HG02678 (cell line): ENCODE data around the gene FAM228B.
"Not testable (repeated sequence)": the region's sequence is repeated elsewhere in the genome, so short reads cannot be mapped to it uniquely, and the experiment has no call there.

Experiments used
- ATAC-seq: cut with Tn5 transposase; IDR thresholded peaks from one replicate; pipeline ENCODE4 v1.9.1; 2021; ENCODE audit warnings: mild to moderate bottlenecking, moderate library complexity; ENCODE audit not compliant: unreplicated experiment

The FAM228B gene

DNA sequence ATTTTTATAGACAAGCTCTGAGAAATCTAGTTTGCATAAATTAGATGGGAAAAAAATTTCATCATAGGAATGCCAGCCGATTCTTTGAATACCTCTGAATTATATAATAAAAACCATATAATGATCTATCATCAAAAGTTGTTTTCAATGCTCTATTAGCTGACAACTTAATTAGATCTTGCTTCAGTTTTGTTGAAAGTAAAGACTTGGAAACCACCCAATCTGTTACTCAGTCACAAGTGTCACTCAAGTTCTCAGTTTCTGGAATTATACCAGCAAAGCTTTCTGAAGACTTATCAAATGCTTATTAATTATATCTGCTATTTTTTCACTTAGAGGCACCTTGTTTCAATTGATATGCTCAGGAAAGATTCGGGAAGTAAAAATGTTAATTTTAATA, 21.3 kb upstream of the FAM228B start:
- ATAC-seq, result no peak

DNA sequence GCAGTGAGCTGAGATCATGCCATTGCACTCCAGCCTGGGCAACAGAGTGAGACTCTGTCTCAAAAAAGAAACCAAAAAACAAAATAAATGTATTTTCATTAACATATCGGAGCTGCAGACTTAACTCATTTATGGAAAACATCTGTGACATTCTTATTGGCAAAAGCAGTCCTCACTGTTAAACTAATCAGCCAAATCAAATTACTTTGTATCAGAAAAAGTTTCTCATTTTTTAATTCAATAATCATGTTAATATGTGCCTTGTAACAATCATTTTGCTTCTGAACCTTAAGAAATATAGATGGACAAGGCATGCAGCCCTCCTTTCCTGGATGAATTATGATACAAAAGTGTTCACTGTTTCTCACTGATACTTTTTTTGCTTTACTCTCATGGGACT, 20.6 kb upstream of the FAM228B start:
- ATAC-seq, result no peak

DNA sequence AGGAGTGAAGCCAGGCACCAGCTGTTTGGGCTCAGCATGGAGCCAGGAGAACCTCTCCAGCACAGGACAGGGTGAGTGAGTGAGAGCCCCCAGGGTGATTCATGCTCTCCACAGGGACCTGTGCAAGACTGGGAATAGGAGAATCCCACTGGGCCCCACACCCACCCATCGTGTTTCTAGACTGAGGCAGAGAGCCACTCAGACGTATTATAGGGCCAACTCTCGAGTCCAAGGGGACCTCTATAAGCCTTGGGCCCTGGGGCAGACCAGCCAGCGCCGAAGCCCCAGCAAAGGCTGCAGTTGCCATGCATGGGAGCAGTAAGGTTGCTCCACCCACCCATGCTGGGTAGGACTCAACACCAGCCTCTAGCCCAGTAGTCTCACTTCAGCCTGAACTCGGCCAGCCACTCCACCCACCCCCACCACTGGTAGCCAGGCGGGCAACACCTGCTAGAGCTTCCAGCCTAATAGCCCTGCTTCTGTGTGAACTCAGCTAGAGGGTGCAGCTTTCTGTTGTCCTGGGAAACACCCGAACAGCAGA, 19.1 kb upstream of the FAM228B start:
- no peak for ATAC-seq

DNA sequence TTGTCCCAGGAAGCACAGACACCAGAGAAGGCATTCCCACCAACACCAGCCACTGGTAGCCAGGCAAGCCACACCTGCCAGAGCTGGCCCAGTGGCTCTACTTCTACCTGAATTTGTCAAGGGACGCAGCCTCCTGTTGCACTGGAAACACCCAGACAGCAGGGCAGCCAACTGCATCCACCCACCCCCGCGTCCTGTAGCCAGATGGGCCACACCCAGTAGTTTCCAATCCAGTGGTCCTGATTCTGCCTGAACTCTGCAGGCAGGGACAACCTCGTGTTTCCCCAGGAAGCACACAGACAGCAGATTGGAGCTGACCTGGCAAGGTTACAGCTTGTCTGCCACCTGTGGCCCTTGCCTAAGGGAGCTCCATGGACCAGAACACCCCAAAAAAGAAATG, 18.4 kb upstream of the FAM228B start:
- ATAC-seq, result no peak

DNA sequence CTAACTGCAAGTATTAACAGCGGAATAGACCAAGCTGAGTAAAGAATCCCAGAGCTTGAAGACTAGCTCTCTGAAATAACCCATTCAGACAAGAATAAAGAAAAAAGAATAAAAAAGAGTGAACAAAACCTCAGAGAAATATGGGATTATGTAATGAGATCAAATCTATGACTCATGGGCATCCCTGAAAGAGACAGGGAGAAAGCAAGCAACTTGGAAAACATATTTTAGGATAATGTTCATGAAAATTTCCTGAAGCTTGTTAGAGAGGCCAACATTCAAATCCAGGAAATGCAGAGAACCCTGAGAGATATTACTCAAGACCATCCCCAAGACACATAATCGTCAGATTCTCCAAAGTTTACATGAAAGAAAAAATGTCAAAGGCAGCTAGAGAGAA, 17.5 kb upstream of the FAM228B start:
- ATAC-seq, result no peak

DNA sequence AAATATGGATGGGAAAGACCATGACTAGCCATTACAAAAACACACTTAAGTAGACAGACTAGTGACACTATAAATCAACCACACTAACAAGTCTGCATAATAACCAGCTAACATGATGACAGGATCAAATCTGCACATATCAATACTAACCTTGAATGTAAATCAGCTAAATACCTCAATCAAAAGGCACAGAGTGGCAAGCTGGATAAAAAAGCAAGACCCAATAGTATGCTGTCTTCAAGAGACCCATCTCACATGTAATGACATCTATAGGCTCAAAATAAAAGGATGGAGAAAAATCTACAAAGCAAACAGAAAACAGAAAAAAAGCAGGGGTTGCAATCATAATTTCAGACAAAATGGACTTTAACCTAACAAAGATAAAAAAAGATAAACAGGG, 16.5 kb upstream of the FAM228B start:
- no peak for ATAC-seq

DNA sequence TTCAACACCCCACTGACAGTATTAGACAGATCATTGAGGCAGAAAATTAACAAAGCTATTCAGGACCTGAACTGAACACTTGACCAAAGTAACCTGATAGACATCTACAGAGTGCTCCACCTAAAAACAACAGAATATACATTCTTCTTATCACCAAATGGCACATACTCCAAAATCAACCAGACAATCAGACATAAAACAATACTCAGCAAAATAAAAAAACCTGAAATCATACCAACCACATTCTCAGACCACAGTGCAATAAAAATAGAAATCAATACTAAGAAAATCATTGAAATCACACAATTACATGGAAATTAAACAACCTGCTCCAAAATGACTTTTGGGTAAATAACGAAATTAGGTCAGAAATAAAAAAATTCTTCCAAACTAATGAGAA, 15.9 kb upstream of the FAM228B start:
- ATAC-seq, result no peak

DNA sequence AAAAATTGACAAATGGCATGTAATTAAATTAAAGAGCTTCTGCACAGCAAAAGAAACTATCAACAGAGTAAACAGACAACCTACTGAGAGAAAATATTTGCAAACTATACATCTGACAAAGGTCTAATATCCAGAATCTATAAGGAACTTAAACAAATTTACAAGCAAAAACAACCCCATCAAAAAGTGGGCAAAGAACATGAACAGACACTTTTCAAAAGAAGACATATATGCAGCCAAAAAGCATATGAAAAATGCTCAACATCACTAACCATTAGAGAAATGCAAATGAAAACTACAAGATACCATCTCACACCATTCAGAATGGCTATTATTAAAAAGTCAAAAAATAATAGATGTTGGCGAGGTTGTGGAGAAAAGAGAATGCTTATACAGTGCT, 13.8 kb upstream of the FAM228B start:
- not testable (repeated sequence) for ATAC-seq

DNA sequence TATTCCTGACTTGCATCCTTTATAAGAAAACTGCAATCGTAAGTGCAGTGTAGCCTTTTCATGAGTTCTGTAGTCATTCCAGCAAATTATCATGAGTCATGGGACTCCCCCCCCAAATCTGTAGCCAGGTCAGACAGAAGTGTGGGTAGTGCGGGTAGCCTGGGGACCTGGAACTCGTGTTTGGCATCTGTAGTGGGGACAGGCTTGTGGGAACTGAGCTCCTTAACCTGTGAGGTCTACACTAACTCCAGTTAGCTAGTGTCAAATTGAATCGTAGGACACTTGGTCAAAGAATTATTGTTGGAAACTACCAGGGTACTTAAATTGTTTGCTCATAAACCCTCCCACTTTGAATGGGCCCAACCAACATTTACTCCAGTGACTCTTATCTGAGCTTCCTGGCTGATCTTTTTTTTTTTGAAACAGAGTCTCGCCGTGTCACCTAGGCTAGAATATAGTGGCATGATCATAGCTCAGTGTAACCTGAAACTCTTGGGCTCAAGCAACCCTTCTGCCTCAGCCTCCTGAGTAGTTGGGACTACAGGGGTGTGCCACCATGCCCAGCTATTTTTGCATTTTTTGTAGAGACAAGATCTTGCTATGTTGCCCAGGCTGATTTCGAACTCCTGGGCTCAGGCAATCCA, 12.5 kb upstream of the FAM228B start:
- ATAC-seq, result no peak

DNA sequence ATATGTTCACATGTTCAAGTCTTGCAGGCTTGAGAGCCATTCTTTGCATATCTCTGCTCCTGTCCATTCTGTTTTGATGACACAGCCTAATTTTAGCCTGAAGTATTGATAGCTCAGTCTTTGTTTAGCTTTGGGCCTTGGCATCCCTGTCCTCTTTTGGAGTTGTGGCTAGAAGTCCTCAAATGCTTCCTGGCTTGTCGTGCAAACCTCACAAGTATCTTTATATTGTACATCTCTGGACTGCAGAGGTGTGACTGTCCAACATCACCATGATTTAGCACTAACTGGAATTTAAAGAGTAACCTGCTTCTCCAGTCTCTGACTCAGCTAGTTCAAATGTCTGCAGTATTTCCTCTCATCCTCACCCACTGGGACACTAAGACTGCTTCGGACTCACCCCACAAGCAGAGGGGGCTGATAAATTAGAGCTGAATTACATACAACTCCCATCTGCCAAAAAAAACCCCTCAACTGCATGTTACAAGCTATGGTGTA, 11.8 kb upstream of the FAM228B start:
- ATAC-seq, result no peak

DNA sequence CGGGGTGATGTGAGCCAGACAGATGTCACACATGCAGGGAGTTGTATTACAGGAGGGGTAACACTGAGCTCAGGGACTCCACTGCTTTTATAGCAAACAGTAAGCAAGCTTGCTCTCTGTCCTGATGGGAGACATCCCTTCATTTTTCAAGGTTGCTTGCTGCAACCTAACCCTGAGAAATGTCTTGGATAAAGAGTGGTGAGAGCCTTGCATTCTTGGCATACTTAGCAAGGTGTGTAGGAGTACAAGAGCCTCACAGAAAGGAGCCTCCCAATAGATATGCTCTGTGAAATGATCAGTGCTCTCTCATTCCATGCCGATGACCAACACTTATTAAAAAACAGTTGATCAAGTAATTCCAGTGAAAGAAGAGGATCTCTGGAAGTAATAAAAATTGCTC, 8.2 kb upstream of the FAM228B start:
- no peak for ATAC-seq

DNA sequence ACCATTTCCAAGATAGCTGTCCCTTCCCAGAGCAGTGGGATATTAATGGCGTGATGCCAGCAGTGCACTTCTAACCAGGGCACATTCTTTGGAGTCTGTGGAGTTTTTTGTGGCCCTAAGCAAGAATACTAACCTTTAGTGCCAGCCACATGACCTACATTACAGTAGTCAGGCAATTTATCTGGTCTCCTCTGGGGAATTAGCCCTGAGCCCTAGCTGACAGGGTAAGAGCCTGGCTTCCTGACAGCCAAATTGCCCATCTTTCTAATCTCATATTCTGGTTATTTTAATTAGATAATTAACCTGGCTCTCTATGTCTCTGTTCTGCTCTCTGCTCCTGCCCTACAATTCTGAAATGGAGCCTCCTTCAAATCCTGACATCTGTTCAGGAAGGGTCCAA, 5.4 kb upstream of the FAM228B start:
- no peak for ATAC-seq

DNA sequence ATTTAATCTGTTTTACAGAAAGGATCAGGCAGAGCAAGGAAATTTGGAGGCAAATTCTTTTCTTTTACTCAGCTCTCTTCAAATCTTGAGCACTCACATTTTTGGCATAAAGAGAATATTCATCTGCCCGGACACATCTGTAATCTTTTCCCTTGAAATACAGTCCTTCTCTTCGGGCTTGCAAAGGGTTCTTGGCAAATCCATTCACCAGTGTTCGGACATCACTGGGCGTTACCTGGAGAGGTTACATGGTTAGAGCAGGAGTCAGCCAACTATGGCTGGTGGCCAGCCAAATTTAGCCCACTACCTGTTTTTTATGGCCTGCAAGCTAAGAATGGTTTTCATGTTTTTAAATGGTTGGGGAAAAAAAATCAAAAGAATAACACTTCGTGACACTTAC, 2.2 kb upstream of the FAM228B start:
- ATAC-seq, result no peak

DNA sequence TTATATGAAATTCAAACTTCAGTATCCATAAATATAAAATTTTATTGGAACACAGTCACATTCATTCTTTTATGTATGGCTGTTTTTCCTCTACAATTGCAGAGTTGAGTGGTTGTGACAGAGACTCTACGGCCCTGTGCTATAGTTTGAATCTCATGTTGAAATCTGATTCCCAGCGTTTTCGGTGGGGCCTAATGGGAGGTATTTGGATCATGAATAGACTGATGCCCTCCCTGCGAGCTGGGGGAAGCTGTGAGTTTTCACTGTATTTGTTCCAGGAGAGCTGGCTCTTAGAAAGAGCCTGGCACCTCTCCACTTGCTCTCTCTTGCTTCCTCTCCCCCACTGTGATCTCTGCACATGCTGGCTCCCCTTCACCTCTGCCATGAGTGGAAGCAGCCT, 1.8 kb upstream of the FAM228B start:
- ATAC-seq, result no peak

DNA sequence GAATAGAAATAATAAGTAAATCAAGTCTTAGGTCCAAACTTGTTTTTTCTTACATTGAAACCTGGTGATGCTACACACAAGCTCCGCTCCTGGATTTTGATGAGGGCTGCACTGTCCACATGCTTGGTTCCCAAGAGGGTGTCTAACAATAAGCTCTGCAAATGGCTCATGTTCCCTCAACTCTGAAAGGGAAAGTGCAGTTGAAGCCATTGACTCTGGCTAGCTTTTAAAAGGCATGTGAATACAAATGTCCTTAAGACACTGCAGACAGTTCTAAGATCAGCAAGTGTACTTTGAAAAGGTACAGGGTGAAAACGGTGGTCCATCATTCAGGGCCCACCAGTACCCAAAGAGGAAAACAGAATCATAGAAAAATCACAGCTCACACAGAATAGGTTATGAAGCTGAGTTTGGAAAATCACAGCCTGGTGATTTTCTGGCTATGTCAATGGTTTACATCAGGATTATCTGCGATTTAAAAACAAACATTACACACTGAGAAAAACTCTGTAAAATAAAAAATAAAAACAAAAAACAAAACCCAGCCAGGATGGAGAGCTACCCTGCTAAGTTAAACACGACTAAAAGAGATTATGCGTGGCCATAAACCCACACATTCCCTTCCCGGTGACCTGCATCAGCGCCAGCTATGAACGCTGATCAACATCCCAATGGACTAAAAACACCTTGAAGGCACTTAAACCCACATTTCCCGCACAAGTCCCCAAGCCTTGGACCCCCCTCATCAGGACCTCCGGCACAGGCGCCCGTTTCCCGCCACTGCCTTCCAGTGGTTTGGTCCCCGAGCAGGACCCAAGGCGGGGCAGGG, 689 bp upstream of the FAM228B start:
- no peak for ATAC-seq

DNA sequence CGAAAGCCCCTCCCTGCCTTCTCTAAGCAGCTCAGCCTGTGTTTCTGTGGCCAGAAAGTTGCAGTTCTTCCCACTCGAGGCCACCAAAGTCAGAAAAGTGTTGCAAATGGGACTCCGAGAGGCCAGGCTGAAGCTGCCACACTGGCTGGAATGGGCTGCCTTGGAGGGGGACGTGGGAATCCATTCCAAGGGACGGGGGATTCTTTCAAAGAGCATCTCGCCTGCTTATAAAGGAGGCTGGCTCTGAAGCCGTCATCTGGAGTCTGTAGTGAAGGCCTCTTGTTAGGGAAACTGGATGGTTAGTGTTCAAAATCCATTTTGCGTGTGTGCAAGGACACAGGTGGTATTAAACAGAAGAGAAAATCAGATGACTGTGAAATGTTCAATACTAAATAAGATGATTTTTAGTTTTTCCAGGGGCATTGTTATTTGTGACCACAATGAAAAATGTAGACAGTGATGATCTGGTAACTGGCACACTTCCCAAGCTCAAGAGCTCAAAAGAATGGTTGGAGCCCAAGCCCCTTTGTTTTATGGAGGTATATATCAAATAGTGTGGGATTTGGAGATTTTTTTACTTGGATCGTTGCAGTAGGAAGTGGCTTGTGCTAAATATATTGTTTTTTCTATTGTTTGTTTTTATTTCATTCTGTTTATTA, 782 bp downstream of the FAM228B start:
- ATAC-seq, result peak; percentile 5

DNA sequence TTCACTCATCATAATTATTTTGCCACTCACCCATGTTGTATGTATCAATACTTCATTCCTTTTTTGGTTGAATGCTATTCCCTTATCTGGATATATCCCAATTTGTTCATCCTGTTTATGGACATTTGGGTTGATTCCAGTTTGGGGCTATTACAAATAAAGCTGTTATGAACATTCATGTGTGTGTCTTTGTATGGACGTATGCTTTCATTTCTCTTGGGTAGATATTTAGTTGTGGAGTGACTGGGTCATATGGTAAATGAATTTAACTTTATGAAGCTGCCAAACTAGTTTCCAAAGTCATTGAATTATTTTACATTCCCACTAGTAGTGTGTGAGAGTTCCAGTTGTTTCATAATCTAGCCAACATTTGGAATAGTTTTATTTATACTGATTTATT, 2.7 kb downstream of the FAM228B start:
- ATAC-seq, result no peak

DNA sequence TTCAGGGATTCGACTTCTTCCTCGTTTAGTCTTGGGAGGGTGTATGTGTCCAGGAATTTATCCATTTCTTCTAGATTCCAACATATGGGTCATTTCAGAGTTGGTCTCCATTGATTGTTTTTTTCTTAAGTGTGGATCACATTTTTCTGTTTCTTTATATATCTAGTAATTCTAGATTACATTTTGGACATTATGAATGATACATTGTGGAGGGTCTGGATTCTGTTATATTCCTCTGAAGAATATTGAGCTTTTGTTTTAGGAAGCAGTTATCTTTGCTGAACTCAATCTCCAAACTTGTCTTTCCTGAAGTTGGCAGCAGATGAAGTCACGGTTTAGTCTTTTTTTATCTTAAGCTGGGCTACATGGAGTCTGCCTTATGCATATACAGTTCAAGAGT, 9.3 kb downstream of the FAM228B start:
- no peak for ATAC-seq

DNA sequence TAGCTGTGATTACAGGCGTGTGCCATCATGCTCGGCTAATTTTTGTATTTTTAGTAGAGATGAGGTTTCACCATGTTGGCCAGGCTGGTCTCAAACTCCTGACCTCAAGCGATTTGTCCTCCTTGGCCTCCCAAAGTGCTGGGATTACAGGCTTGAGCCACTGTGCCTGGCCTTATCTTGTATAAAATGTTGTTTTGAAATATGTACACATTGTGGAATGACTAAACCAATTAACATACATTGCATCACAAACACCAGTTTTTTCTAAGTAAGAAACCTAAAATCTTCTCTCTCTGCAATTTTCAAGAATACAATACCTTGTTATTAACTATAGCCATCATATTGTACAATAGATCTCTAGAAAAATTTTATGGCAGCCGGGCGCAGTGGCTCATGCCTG, 17.0 kb downstream of the FAM228B start:
- not testable (repeated sequence) for ATAC-seq

DNA sequence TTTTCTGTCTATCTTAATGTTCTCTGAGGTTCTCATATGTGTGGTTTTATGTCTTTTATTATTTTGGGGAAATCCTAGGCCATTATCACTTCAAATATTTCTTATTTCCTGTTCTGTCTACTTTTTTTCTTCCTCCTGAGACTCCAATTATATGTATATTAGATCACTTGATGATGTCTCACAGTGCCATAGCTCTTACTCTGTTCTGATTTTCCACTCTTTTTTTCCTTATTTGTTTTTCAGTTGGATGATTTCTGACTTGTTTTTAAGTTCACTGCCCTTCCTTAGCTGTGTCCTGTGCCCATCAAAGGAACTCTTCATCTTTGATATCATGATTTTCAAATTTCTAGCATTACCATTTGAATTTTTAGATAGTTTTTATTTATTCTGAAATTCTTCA, 24.1 kb downstream of the FAM228B start:
- ATAC-seq, result no peak

DNA sequence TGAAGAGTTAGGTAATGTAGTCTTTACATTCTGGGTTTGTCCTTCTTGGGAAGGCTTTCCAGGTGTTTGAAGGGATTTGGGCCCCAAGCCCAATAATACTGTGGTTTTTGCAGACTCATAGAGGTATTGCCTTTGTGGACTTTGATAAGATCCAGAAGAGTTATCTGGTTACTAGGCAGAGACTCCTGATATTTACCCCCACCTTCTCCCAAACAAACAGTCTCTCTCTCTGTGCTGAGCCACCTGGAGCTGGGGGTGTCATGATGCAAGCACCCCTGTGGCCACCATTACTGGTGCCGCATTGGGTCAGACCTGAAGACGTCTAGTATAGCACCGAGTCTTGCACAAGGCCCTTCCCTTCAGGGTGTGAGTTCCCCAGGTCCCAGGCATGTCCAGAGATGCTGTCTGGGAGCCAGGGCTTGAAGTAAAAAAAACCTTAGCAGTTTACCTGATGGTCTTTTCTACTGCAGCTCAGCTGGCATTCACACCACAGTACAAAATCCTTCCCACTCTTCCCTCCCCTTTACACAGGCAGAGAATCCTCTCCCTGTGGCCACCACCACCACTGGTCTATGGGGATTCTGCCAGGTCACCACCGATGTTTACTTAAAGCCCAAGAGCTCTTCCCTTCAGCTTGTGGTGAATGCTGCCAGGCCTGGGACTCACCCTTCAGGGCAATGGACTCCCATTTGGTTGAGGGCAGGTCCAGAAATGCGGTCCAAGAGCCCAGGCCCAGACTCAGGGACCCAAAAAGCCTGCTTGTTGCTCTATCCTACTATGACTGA, 29.3 kb downstream of the FAM228B start:
- ATAC-seq, result no peak
